ENCODE data around the gene COA3. TPM values are rescaled to one million over a fixed set of nuclear protein-coding genes. Genes with fewer than 3 reads are reported as not detected.

COA3 gene
- total RNA-seq, 2 experiments from 2014 or later, result 37.0 to 38.5 TPM

GRCh38 chr17:42832934-42833766 is 34.6 kb upstream of the COA3 start, which contains the start of gene PSME3:
TSS of gene PSME3 (plus strand) at chr17:42833397. CDS start at chr17:42833632, 235 bp downstream.
- Mint-ChIP-seq H3K27me3 (no peaks in the 10 kb centered on the region), H3K4me3 (peak within 1 kb of the TSS; percentile 92), H3K27ac (peak within 1 kb of the TSS; percentile 97), H3K9me3 (no peaks in the 10 kb centered on the region), H3K4me1 (peaks cover 19% of the 10 kb centered on the region), H3K36me3 (peaks cover 24% of the 10 kb centered on the region)
- ATAC-seq (ENCODE audit: low read depth), result peak; percentile 92
- peak; percentile 92 for DNase-seq
- POLR2A ChIA-PET, result interaction anchor here (0.6 to 2.8 kb wide), 8 partner anchors 9 to 165 kb away, joined by 3 to 44 read pairs (median 4); partner anchors contain the start of genes AARSD1, BECN1, CNTD1 and COA3

- H3K4me3 Mint-ChIP-seq, result peak overlapping the region; percentile 92
- DNase-seq (no peak), ATAC-seq (ENCODE audit: low read depth) (peak; percentile 6)
- peaks cover 2% of the 10 kb centered on the region for H3K27me3 Mint-ChIP-seq
- POLR2A ChIA-PET, result interaction anchor here (0.9 to 2.8 kb wide), 3 partner anchors 8 to 166 kb away, joined by 4 to 44 read pairs (median 6); partner anchors contain the start of genes BECN1 and RPL27
- H3K36me3 Mint-ChIP-seq, result peaks cover 19% of the 10 kb centered on the region
- H3K4me1 Mint-ChIP-seq, result peaks cover 16% of the 10 kb centered on the region
- H3K27ac Mint-ChIP-seq, result peak overlapping the region; percentile 97
- H3K9me3 Mint-ChIP-seq, result no peaks in the 10 kb centered on the region
Measured at GRCh38 chr17:42832213-42832933, 33.9 kb upstream of the COA3 start.

GRCh38 chr17:42830971-42831370 is 32.5 kb upstream of the COA3 start:
- no peak for ATAC-seq (ENCODE audit: low read depth)
- Mint-ChIP-seq H3K9me3 (no peaks in the 10 kb centered on the region), H3K36me3 (peaks cover 14% of the 10 kb centered on the region), H3K27me3 (peaks cover 4% of the 10 kb centered on the region), H3K4me1 (peaks cover 16% of the 10 kb centered on the region), H3K4me3 (no peak overlapping the region), H3K27ac (no peak overlapping the region)
- POLR2A ChIA-PET, result no interaction called here
- DNase-seq, result no peak

- ATAC-seq (ENCODE audit: low read depth), result no peak
- Mint-ChIP-seq H3K36me3 (no peaks in the 10 kb centered on the region), H3K9me3 (no peaks in the 10 kb centered on the region), H3K4me1 (peaks cover 18% of the 10 kb centered on the region), H3K4me3 (no peak overlapping the region), H3K27me3 (peaks cover 4% of the 10 kb centered on the region), H3K27ac (no peak overlapping the region)
- no peak for DNase-seq
- POLR2A ChIA-PET, result no interaction called here
Measured at GRCh38 chr17:42827472-42827871, 29.0 kb upstream of the COA3 start.

- POLR2A ChIA-PET, result no interaction called here
- ATAC-seq (ENCODE audit: low read depth) (no peak), DNase-seq (no peak)
- Mint-ChIP-seq H3K27ac (no peak overlapping the region), H3K9me3 (no peaks in the 10 kb centered on the region), H3K4me1 (peaks cover 17% of the 10 kb centered on the region), H3K27me3 (no peaks in the 10 kb centered on the region), H3K4me3 (no peak overlapping the region), H3K36me3 (peaks cover 22% of the 10 kb centered on the region)
Measured at GRCh38 chr17:42821176-42821575, 22.7 kb upstream of the COA3 start.

GRCh38 chr17:42819939-42820535 is 21.5 kb upstream of the COA3 start:
- Mint-ChIP-seq H3K27me3 (no peaks in the 10 kb centered on the region), H3K36me3 (peaks cover 28% of the 10 kb centered on the region), H3K4me1 (peaks cover 17% of the 10 kb centered on the region), H3K27ac (no peak overlapping the region), H3K4me3 (no peak overlapping the region), H3K9me3 (no peaks in the 10 kb centered on the region)
- POLR2A ChIA-PET, result interaction anchor here (1.0 to 1.4 kb wide), 2 partner anchors 13 to 46 kb away, joined by 3 read pairs; partner anchors contain the start of gene PSME3
- ATAC-seq (ENCODE audit: low read depth) (peak; percentile 23), DNase-seq (peak; percentile 68)

GRCh38 chr17:42818379-42818778 is 19.9 kb upstream of the COA3 start:
- peaks cover 34% of the 10 kb centered on the region for H3K36me3 Mint-ChIP-seq
- no peaks in the 10 kb centered on the region for H3K9me3 Mint-ChIP-seq
- no peaks in the 10 kb centered on the region for H3K27me3 Mint-ChIP-seq
- H3K4me3 Mint-ChIP-seq, result no peak overlapping the region
- no peak for ATAC-seq (ENCODE audit: low read depth)
- H3K27ac Mint-ChIP-seq, result no peak overlapping the region
- no peak for DNase-seq
- H3K4me1 Mint-ChIP-seq, result peaks cover 13% of the 10 kb centered on the region
- POLR2A ChIA-PET, result no interaction called here

- no peak for ATAC-seq (ENCODE audit: low read depth)
- Mint-ChIP-seq H3K36me3 (peaks cover 34% of the 10 kb centered on the region), H3K4me3 (no peak overlapping the region), H3K27ac (no peak overlapping the region), H3K9me3 (no peaks in the 10 kb centered on the region), H3K4me1 (peaks cover 11% of the 10 kb centered on the region), H3K27me3 (no peaks in the 10 kb centered on the region)
- POLR2A ChIA-PET, result no interaction called here
- DNase-seq, result no peak
Measured at GRCh38 chr17:42817866-42818265, 19.4 kb upstream of the COA3 start.

GRCh38 chr17:42814633-42815399 is 16.3 kb upstream of the COA3 start:
- no peak for ATAC-seq (ENCODE audit: low read depth)
- H3K27ac Mint-ChIP-seq, result no peak overlapping the region
- no peaks in the 10 kb centered on the region for H3K27me3 Mint-ChIP-seq
- peaks cover 31% of the 10 kb centered on the region for H3K36me3 Mint-ChIP-seq
- no peak overlapping the region for H3K4me3 Mint-ChIP-seq
- peaks cover 4% of the 10 kb centered on the region for H3K4me1 Mint-ChIP-seq
- POLR2A ChIA-PET, result interaction anchor here (0.6 kb wide), 1 partner anchor 193 kb away, joined by 4 read pairs; no protein-coding TSS in a partner anchor
- DNase-seq, result no peak
- no peaks in the 10 kb centered on the region for H3K9me3 Mint-ChIP-seq

- Mint-ChIP-seq H3K4me3 (no peak overlapping the region), H3K27me3 (no peaks in the 10 kb centered on the region), H3K36me3 (peaks cover 7% of the 10 kb centered on the region), H3K27ac (no peak overlapping the region), H3K4me1 (no peaks in the 10 kb centered on the region), H3K9me3 (no peaks in the 10 kb centered on the region)
- POLR2A ChIA-PET, result no interaction called here
- DNase-seq (no peak), ATAC-seq (ENCODE audit: low read depth) (no peak)
Measured at GRCh38 chr17:42809250-42809649, 10.7 kb upstream of the COA3 start.

- H3K27me3 Mint-ChIP-seq, result no peaks in the 10 kb centered on the region
- POLR2A ChIA-PET, result interaction anchor here (0.7 kb wide), 1 partner anchor 276 kb away, joined by 4 read pairs; no protein-coding TSS in a partner anchor
- H3K36me3 Mint-ChIP-seq, result peaks cover 3% of the 10 kb centered on the region
- no peak for DNase-seq
- no peak overlapping the region for H3K27ac Mint-ChIP-seq
- H3K4me1 Mint-ChIP-seq, result no peaks in the 10 kb centered on the region
- no peak overlapping the region for H3K4me3 Mint-ChIP-seq
- ATAC-seq (ENCODE audit: low read depth), result no peak
- H3K9me3 Mint-ChIP-seq, result no peaks in the 10 kb centered on the region
Measured at GRCh38 chr17:42806249-42806648, 7.7 kb upstream of the COA3 start.

- H3K27ac Mint-ChIP-seq, result no peak overlapping the region
Measured at GRCh38 chr17:42804918-42805367, 6.4 kb upstream of the COA3 start.

More at GRCh38 chr17:42804918-42805367, 6.4 kb upstream of the COA3 start:
- Mint-ChIP-seq H3K36me3 (peaks cover 2% of the 10 kb centered on the region), H3K27me3 (no peaks in the 10 kb centered on the region), H3K4me1 (no peaks in the 10 kb centered on the region), H3K9me3 (no peaks in the 10 kb centered on the region), H3K4me3 (no peak overlapping the region)
- DNase-seq, result no peak
- POLR2A ChIA-PET, result interaction anchor here (0.5 kb wide), 1 partner anchor 276 kb away, joined by 3 read pairs; no protein-coding TSS in a partner anchor
- no peak for ATAC-seq (ENCODE audit: low read depth)

Measured in activated naive CD8-positive, alpha-beta T cell treated with anti-CD3 and anti-CD28 coated beads, Interleukin-2, amount 10 ng/mL, durations not matched to agents 7 days and 5 days (primary cell).